Measurements from ENCODE around the gene NFE2L1.
A peak's percentile ranks its signal among the peaks of the same experiment; 100 is the strongest.
"Not testable (repeated sequence)": the region's sequence is repeated elsewhere in the genome, so short reads cannot be mapped to it uniquely, and the experiment has no call there.

Gene NFE2L1

DNA sequence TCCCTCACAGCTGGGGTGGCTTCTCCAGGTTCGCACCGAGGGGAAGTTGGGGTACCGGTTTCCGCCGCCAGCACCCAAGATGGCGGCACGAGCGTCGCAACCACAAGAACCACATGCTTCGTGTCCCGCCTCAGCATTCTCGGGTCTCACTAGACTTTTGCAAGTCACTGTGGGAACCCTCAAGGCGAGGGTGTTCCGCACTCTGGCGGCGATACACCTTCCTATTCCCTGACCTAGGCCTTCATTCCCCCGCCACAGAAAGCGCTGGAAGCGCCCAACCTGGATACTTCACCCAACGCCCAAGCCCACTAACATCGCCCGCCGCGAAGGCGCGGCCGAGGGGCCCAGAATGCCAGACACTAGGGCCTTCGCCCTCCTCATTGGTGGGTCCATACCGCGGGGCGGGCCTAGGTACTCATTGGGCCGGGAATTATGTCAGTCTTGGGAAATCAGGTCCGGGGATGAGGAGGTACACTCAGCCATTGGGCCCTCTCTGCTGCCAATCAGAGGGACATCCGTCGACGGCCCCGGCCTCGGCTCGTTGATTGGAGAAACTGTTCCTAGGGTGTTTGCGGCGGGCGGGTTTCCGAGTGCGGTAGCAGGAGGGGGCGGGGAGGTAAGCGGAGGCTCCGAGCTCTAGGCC is at the start of gene NFE2L1:
Gene NFE2L1 (plus strand): TSS at position 619 of the 643 bp plus-strand sequence. CDS start 2,760 bp downstream, outside the sequence.
- Histone ChIP-seq H3K27ac (ENCODE audit: low read depth, low read length) (peak within 1 kb of the TSS; percentile 98), H3K4me3 (ENCODE audit: low read length) (peak within 1 kb of the TSS; percentile 93), H3K4me1 (ENCODE audit: control insufficient read depth, insufficient read depth, low read length) (peaks cover 29% of the 10 kb centered on the region), H3K9ac (ENCODE audit: low read length) (peak within 1 kb of the TSS; percentile 81), H3K27me3 (ENCODE audit: control insufficient read depth, insufficient read depth, low read length) (no peaks in the 10 kb centered on the region), H3K36me3 (ENCODE audit: control insufficient read depth, insufficient read depth, low read length) (peaks cover 9% of the 10 kb centered on the region)

- Histone ChIP-seq H3K27ac (ENCODE audit: low read depth, low read length) (no peak overlapping the region), H3K36me3 (ENCODE audit: control insufficient read depth, insufficient read depth, low read length) (no peaks in the 10 kb centered on the region), H3K9ac (ENCODE audit: low read length) (no peak overlapping the region), H3K27me3 (ENCODE audit: control insufficient read depth, insufficient read depth, low read length) (peaks cover 2% of the 10 kb centered on the region), H3K4me1 (ENCODE audit: control insufficient read depth, insufficient read depth, low read length) (no peaks in the 10 kb centered on the region), H3K4me3 (ENCODE audit: low read length) (no peak overlapping the region)
Measured at GRCh38 chr17:47999582-47999981, 48.6 kb upstream of the NFE2L1 start.

DNA sequence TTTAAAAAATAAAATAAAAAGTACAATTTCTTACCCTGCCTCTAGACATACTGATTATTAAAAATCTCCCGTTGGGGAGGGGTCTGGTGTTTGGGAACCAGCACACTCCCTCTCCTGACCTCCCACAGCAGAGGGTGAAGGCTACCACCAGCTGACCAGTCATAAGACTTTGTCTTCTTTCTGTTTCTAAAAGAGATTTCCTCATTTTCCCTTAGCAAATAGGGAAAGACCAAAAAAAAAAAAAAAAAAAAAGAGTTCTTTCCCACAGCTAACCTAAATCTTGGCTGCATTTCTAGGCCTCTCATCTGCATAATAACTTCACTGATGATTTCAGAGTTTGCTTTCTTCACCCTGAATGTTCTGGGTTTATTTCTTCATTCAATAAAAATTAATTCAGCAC is 47.0 kb upstream of the NFE2L1 start:
- Histone ChIP-seq H3K4me3 (ENCODE audit: low read length) (no peak overlapping the region), H3K27ac (ENCODE audit: low read depth, low read length) (no peak overlapping the region), H3K9ac (ENCODE audit: low read length) (no peak overlapping the region), H3K36me3 (ENCODE audit: control insufficient read depth, insufficient read depth, low read length) (no peaks in the 10 kb centered on the region), H3K27me3 (ENCODE audit: control insufficient read depth, insufficient read depth, low read length) (peaks cover 4% of the 10 kb centered on the region), H3K4me1 (ENCODE audit: control insufficient read depth, insufficient read depth, low read length) (no peaks in the 10 kb centered on the region)

GRCh38 chr17:48001657-48002056 is 46.5 kb upstream of the NFE2L1 start:
- not testable (repeated sequence) for H3K4me3 ChIP-seq (ENCODE audit: low read length); H3K4me1 ChIP-seq (ENCODE audit: control insufficient read depth, insufficient read depth, low read length); H3K27ac ChIP-seq (ENCODE audit: low read depth, low read length); H3K36me3 ChIP-seq (ENCODE audit: control insufficient read depth, insufficient read depth, low read length); H3K9ac ChIP-seq (ENCODE audit: low read length); H3K27me3 ChIP-seq (ENCODE audit: control insufficient read depth, insufficient read depth, low read length)

- Histone ChIP-seq H3K36me3 (ENCODE audit: control insufficient read depth, insufficient read depth, low read length) (no peaks in the 10 kb centered on the region), H3K27me3 (ENCODE audit: control insufficient read depth, insufficient read depth, low read length) (peaks cover 2% of the 10 kb centered on the region), H3K27ac (ENCODE audit: low read depth, low read length) (no peak overlapping the region), H3K4me3 (ENCODE audit: low read length) (no peak overlapping the region), H3K9ac (ENCODE audit: low read length) (no peak overlapping the region), H3K4me1 (ENCODE audit: control insufficient read depth, insufficient read depth, low read length) (no peaks in the 10 kb centered on the region)
Measured at GRCh38 chr17:48002266-48002915, 45.8 kb upstream of the NFE2L1 start.

DNA sequence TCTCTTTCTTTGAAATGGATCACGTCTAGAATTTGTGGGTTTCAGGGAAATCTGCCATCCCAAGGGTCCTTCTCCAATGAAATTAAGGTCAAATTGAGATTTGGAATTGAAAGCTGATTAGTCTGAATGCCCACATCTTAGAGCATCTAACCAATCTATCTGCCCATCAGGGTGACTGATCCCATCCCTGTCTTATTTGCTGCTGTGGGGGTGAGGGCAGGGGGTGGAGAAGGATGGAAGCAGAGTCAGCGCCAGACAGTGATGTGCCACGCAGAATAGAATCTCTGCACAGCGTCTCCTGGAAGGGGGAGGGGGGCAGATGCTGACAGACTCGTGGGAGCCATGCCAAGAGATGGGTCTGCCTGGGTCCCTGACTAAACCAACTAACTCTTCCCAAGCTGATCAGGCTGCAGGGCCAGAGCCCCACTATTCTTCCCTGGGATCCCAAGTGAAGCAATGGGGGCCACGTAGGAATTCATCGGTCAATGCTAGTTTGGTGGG is 45.2 kb upstream of the NFE2L1 start:
- H3K9ac ChIP-seq (ENCODE audit: low read length) = no peak overlapping the region
- H3K27me3 ChIP-seq (ENCODE audit: control insufficient read depth, insufficient read depth, low read length) = peaks cover 2% of the 10 kb centered on the region
- H3K36me3 ChIP-seq (ENCODE audit: control insufficient read depth, insufficient read depth, low read length) = no peaks in the 10 kb centered on the region
- no peaks in the 10 kb centered on the region for H3K4me1 ChIP-seq (ENCODE audit: control insufficient read depth, insufficient read depth, low read length)
- no peak overlapping the region for H3K27ac ChIP-seq (ENCODE audit: low read depth, low read length)
- no peak overlapping the region for H3K4me3 ChIP-seq (ENCODE audit: low read length)

DNA sequence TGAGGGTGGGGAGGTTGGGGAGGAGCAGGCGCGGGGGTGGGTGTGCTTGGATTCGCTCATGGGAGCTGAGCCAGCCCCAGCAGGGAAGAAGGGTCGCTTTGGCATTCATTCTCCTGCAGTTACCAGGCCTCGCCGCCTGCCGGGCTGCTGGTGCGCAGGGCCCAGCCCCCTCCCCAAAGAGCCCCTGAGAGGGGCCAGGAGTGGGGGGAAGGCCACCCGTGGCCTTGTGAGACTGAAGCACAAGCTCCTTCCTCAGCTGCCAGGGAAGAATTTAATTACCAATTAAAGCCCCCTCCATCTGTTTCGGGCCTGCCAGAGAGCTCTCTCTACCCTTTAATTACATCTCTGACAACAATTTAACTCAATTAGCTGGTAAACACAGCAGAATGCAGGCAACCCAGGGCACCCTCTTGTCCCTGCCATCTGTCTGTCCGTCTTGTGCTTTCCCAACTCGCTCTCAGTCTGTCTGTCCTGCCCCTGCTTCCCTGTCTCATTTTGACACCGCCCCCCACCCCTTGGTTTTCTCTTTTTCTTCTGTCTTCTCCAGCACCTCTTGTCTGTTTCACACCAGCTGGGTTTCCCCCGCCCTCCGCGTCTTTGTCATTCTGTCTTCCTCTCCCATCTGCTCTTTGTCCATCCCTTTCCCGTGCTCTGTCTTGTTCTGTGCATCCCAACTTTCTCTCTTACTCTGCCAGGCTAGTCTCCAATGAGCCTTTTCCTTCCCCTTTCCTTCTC is 44.6 kb upstream of the NFE2L1 start:
- H3K27me3 ChIP-seq (ENCODE audit: control insufficient read depth, insufficient read depth, low read length) = peaks cover 2% of the 10 kb centered on the region
- no peaks in the 10 kb centered on the region for H3K4me1 ChIP-seq (ENCODE audit: control insufficient read depth, insufficient read depth, low read length)
- H3K27ac ChIP-seq (ENCODE audit: low read depth, low read length) = no peak overlapping the region
- H3K36me3 ChIP-seq (ENCODE audit: control insufficient read depth, insufficient read depth, low read length) = no peaks in the 10 kb centered on the region
- no peak overlapping the region for H3K4me3 ChIP-seq (ENCODE audit: low read length)
- no peak overlapping the region for H3K9ac ChIP-seq (ENCODE audit: low read length)

DNA sequence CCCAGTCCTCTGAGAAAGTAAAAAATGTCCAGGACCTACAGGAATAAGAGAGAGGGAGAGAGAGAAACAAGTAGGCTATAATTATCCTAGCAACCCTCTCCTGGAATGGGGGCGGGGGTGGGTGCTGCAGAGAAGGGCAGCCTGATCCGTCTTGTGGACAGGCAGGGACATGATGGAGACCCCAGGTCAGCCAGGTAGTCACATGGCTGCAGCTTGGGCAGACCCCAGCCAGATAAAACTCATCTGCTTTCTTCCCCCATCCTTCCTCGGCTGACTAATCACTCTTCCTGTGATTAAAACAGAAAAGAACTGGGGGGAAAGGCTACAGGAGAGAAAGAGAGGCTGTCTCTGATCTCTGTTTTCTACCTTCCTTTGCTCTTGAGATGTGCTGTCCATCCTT is 43.2 kb upstream of the NFE2L1 start:
- Histone ChIP-seq H3K4me1 (ENCODE audit: control insufficient read depth, insufficient read depth, low read length) (no peaks in the 10 kb centered on the region), H3K27me3 (ENCODE audit: control insufficient read depth, insufficient read depth, low read length) (peaks cover 2% of the 10 kb centered on the region), H3K4me3 (ENCODE audit: low read length) (no peak overlapping the region), H3K9ac (ENCODE audit: low read length) (no peak overlapping the region), H3K27ac (ENCODE audit: low read depth, low read length) (no peak overlapping the region), H3K36me3 (ENCODE audit: control insufficient read depth, insufficient read depth, low read length) (no peaks in the 10 kb centered on the region)

DNA sequence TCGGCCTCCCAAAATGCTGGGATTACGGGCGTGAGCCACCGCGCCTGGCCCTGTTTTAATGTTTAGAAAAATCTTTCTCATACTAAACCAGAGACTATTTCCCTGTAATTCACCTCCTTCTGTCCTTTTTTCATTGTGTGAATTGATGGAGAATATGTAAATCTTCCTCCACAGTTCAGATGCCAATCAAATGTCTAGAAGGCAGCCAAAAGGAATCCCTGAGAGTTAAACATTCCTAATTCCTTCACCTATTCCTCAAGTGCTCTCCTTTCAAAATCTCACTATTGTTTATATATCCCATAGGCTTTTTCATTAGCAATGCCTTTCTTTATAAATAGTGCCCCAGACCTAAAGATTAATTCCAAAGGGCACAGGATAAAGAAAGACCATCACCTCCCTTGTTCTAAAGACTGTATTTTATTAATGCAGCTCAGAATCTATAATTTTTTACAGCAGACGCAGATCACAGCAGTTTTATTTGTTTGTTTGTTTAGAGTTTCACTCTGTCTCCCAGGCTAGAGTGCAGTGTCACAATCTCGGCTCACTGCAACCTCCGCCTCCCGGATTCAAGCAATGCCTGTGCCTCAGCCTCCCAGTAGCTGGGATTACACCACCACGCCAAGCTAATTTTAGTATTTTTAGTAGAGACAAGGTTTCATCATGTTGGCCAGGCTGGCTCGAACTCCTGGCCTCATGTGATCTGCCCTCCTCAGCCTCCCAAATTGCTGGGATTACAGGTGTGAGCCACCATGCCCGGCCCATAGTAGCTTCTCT is 41.0 kb upstream of the NFE2L1 start:
- H3K9ac ChIP-seq (ENCODE audit: low read length) = no peak overlapping the region

GRCh38 chr17:48010193-48010592 is 38.0 kb upstream of the NFE2L1 start:
- Histone ChIP-seq H3K4me1 (ENCODE audit: control insufficient read depth, insufficient read depth, low read length) (no peaks in the 10 kb centered on the region), H3K36me3 (ENCODE audit: control insufficient read depth, insufficient read depth, low read length) (no peaks in the 10 kb centered on the region), H3K27ac (ENCODE audit: low read depth, low read length) (no peak overlapping the region), H3K27me3 (ENCODE audit: control insufficient read depth, insufficient read depth, low read length) (peaks cover 13% of the 10 kb centered on the region), H3K9ac (ENCODE audit: low read length) (no peak overlapping the region), H3K4me3 (ENCODE audit: low read length) (no peak overlapping the region)

More for the DNA sequence above, 41.0 kb upstream of the NFE2L1 start:
- Histone ChIP-seq H3K27ac (ENCODE audit: low read depth, low read length) (no peak overlapping the region), H3K27me3 (ENCODE audit: control insufficient read depth, insufficient read depth, low read length) (peaks cover 8% of the 10 kb centered on the region), H3K4me1 (ENCODE audit: control insufficient read depth, insufficient read depth, low read length) (no peaks in the 10 kb centered on the region), H3K4me3 (ENCODE audit: low read length) (no peak overlapping the region), H3K36me3 (ENCODE audit: control insufficient read depth, insufficient read depth, low read length) (no peaks in the 10 kb centered on the region)

GRCh38 chr17:48011405-48012150 is 36.6 kb upstream of the NFE2L1 start:
- H3K4me1 ChIP-seq (ENCODE audit: control insufficient read depth, insufficient read depth, low read length) = no peaks in the 10 kb centered on the region
- H3K27me3 ChIP-seq (ENCODE audit: control insufficient read depth, insufficient read depth, low read length) = peaks cover 13% of the 10 kb centered on the region
- no peaks in the 10 kb centered on the region for H3K36me3 ChIP-seq (ENCODE audit: control insufficient read depth, insufficient read depth, low read length)
- H3K27ac ChIP-seq (ENCODE audit: low read depth, low read length) = no peak overlapping the region
- no peak overlapping the region for H3K9ac ChIP-seq (ENCODE audit: low read length)
- H3K4me3 ChIP-seq (ENCODE audit: low read length) = peak overlapping the region; percentile 25
